HL-60 (cell line): Measurements from ENCODE around the gene INKA2.

ENCODE experiments used
- CTCF ChIP-seq: IDR thresholded peaks from one replicate; pipeline ENCODE4 v1.5.1; 2011; ENCODE audit warnings: low read length, control low read depth, inconsistent platforms; ENCODE audit not compliant: insufficient read depth
- GABPA ChIP-seq: IDR thresholded peaks from 2 replicates; pipeline ENCODE4 v1.6.1; 2012; ENCODE audit warnings: low read depth

GRCh38 chr1:111747282-111747734 is 8.1 kb upstream of the INKA2 start:
- TF ChIP-seq CTCF, result peak; percentile 74
- no peak for TF ChIP-seq GABPA
